GM12878 (cell line): ENCODE data around the gene FOXP1.

Experiments used
- EP300 ChIP-seq, 2 experiments: fragments of 150-350 bp in 1 of 2; IDR thresholded peaks; 2 replicates each; pipeline ENCODE4 v1.6.1; 2011 to 2012; ENCODE audit warnings: low read depth in 2 of 2, low read length in 2 of 2, borderline replicate concordance in 1 of 2, improper control_type of control experiment in 1 of 2, inconsistent platforms in 1 of 2; ENCODE audit not compliant: control insufficient read depth in 1 of 2
- SP1 ChIP-seq: IDR thresholded peaks from one replicate; pipeline ENCODE4 v1.6.1; 2011; ENCODE audit warnings: low read depth, low read length
- SUZ12 ChIP-seq: fragments of 200-600 bp; sonication (generic); IDR thresholded peaks from one replicate; pipeline ENCODE4 v1.6.1; 2018; ENCODE audit warnings: antibody characterized with exemption, mild to moderate bottlenecking; ENCODE audit not compliant: unreplicated experiment
- TCF12 ChIP-seq: IDR thresholded peaks from 2 replicates; pipeline ENCODE4 v1.6.1; 2011; ENCODE audit warnings: low read depth, mild to moderate bottlenecking, low read length

DNA sequence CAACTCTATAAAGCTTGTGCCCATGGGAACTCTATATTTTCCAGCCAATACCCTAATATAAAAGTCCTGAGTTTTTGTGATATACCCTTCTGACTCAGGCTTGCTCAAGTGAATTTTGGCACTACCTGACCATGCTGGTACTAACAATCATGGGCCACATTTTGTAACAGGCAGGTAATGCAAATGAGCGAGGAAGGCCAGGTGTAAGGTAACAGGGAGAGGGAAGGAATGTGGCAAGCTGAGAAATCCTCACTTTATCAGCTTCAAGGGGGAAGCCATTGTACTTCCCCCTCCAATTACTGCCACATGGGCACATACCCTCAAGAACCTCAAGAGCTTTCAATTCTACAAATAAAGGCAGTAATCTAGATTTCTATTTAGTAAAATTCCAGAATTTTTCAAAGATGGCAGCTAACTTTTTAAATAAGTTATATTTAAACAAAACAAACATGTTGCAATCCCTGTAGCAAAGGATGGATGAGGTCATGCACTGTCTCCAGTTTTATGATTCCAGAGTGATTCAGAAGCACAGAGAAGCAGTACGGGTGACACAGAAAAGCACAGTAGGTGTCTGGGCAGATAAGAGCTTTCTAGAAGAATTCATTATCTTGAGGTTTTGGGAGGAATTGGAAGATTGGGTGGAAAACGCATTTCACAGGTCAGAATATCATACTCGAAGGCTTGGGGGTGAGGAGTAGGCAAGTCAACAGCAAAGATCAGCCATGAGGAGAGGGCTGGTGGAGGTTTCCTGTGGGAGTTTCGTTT, 87.6 kb downstream of the FOXP1 start:
- TF ChIP-seq EP300 (IDR thresholded peaks at IDR 0.05; ENCODE audit: borderline replicate concordance in 1 of 2, control insufficient read depth in 1 of 2, low read depth in 2 of 2, low read length in 2 of 2) (no peak), SUZ12 (no peak), SP1 (no peak), TCF12 (no peak)
